Suppressor macrophage treated with lipopolysaccharide for 4 hours (primary cell): ENCODE data around the gene C16orf86.
A peak's percentile ranks its signal among the peaks of the same experiment; 100 is the strongest.

Source experiments
- DNase-seq: peaks from one replicate; pipeline ENCODE4 v3.0.0-alpha.2; 2020

Gene C16orf86

GRCh38 chr16:67666559-67667452, at the start of gene C16orf86, which contains the start of gene ENKD1:
C16orf86 (plus strand) TSS chr16:67666814; CDS start chr16:67666971, 157 bp downstream.
ENKD1 (minus strand) TSS chr16:67666750; CDS start chr16:67666442, 308 bp downstream.
- peak; percentile 88 for DNase-seq

- no peak for DNase-seq
Measured at GRCh38 chr16:67628216-67628615, 38.4 kb upstream of the C16orf86 start.

DNA sequence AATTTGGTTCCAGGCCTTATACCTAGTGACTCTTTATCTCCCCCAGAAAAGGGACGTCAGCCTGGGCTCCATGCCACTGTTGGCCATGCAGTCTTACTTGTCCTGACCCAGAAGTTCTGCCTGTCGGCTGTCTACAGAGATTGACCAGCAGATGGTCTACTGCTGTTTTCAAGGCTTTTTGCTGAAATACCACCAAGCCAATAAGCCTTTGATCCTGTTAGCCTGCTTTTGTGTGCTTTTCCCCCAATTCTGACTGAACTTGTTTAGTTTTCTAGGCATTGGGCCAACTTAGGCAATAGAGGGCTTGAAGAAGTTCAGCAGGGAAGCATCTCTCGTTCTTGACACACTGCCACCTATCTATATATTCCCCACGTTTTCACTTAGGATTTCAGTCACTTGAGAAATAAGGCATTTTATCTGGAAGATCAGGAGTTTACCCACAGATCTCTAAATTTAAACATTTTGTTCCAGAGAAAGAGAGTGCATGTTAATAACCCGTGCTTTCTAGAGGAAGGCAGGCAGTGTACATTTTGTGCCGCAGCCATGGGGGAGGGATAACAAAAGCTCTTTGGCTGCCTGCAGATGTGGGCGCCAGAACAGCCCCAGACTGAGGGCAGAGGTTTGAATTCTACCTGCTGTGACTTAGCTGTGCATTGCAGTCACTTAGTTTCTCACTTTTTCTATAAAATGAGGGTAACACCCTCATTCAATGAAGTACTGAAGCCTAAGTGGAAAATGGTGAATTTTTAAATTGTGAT, 34.0 kb upstream of the C16orf86 start:
- no peak for DNase-seq

GRCh38 chr16:67636713-67637112, 29.9 kb upstream of the C16orf86 start:
- no peak for DNase-seq

- DNase-seq = no peak
Measured at GRCh38 chr16:67637625-67638024, 29.0 kb upstream of the C16orf86 start.

DNA sequence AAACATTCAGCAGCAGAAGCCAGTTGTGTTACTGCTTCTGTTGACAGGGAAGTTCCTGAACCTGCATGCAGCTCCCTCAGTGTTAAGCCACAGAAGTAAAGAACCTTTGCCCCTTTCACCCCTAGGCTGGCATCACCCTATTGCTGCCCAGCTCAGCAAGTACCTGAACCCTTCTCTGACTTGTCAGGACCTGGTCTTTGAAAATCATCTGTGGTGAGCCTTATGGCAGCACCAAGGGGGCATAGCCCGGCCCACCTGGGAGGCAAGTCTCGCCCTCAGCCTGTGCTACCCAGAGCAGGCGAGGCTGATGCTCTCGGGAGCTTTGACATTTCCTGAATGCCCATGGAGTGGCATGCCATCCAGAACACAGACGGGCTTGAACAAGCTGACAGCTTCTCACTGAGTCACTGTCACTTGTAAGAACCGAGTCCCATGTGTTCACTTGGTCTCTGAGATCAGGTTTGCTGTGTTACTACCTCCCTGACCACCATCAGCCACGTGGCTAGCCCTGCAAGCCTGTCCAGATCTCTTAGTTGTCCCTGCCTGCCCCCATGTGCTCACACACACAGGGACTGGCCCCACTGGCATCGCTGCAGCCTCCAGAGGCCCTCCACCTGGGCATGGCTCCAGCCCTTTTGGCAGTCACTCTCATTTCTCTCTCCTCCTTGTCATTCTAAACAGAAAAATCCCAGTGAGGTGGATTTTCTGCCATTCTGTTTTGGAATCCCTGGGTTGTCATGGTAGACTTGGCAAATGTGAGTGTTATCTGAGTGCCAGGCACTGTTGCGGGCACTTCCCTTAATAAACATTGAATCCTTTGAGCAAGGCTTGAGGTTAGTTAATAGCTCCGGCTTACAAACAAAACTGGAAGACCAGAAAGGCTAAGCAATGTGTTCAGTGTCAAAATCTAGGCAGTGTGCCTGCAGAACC, 24.6 kb upstream of the C16orf86 start:
- no peak for DNase-seq

DNA sequence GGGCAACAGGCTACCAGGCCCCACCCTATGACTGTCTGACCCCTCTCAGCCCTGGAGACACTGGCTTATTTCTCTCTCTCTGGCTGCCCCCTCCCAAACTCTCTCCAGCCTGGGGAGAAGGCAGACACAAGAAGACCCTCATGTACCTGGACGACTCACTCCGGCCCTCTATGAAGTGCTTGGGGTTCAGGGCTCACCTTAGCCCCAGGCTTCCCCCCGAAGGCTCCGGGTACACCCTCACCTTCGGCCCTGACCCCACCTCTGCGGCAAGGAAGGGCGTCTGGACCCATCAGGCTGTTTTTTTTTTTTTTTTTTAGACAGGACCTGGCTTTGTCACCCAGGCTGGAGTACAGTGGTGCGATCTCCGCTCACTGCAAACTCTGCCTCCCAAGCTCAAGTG, 22.6 kb upstream of the C16orf86 start:
- no peak for DNase-seq

DNA sequence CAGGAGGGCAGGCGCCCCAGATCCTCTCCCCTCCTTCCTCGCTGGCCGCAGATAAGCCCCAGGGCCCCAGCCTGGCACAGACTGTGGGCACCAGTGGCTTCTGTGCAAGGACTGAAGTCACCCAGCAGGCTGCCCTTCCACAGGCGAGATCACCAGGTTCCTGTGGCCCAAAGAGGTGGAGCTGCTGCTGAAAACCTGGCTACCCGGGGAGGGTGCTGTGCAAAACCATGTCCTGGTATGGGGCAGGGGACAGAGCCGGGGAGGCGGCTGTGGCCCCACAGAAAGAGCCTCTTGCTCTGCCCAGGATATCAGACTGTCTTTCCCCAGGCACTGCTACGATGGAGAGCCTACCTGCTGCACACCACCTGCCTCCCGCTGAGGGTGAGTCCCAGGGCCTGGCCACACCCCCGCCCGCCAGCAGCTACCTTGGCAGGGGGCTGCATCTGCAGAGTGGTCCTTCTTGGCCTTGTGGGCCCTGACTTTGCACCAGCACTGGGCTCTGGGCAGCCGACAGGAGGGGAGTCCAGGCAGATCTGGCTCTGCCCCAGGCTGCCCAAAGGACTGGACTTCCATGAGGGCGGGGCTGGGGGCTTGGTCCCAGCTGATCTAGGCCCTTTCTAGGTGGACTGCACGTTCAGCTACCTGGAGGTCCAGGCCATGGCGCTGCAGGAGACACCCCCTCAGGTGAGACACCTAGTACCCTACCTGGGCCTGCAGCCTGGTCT, 21.1 kb upstream of the C16orf86 start:
- DNase-seq = no peak

GRCh38 chr16:67647111-67647651, 19.4 kb upstream of the C16orf86 start:
- no peak for DNase-seq

- no peak for DNase-seq
Measured at GRCh38 chr16:67647681-67648080, 18.9 kb upstream of the C16orf86 start.

GRCh38 chr16:67648088-67648763, 18.4 kb upstream of the C16orf86 start:
- no peak for DNase-seq

DNA sequence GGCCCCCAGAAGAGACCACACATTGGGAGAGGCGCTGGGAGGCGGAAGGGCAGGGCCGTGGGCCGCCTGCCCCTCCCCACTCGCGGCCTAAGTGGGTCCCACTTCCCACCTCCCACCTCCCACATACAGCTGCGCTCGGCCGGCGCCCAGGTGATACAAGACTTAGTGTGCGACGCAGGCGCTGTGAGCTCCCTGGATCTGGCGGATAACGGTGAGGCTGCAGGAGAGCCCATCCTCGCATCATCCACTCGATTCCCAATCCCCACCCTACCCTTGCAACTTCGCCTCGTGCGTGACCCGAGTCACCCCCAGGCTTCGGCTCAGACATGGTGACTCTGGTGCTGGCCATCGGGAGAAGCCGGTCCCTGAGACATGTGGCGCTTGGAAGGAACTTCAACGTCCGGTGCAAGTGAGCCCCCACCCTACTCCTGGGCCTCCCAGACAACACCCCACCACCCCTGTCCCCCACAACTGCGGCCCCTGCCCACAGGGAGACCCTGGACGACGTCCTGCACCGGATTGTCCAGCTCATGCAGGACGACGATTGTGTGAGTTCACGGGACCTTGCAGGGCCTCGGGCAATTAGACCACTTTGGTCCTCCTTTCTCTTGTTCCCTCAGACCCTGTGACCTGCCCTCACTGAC, 17.7 kb upstream of the C16orf86 start:
- no peak for DNase-seq

- no peak for DNase-seq
Measured at GRCh38 chr16:67649494-67649931, 17.1 kb upstream of the C16orf86 start.

- no peak for DNase-seq
Measured at GRCh38 chr16:67650023-67650422, 16.6 kb upstream of the C16orf86 start.

GRCh38 chr16:67651039-67651438, 15.6 kb upstream of the C16orf86 start:
- DNase-seq = no peak

- no peak for DNase-seq
Measured at GRCh38 chr16:67651847-67652246, 14.8 kb upstream of the C16orf86 start.

- DNase-seq = no peak
Measured at GRCh38 chr16:67652578-67653127, 14.0 kb upstream of the C16orf86 start.

DNA sequence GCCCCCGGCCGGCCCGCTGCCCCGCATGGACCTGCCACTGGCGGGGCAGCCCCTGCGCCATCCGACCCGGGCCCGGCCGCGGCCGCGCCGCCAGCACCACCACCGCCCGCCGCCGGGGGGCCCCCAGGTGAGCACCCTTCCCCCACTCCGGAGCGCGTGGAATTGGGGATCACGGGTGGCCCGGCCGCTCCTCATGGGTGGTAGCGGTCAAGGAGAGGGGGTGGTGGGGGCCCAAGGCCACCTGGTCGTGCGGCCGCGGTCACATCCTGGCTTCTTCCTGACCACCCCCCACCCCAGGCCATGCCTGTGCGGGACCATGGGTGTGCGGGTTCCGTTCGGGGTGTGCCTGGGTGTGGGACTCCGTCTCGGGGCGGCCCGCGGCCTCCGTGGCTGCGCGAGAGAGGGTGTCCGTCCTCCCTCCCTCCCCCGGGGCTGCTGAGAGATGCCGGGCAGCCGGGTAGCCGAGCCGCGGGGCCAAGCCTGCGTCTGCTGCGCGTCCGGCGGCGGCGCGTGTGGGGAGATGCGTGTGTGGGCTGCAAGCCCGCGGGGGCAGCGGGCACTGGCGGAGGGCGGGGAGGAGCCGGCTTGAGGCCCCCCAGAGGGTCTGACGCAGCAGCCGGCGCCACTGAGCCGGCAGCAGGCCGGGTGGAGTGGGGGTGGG, 13.4 kb upstream of the C16orf86 start:
- DNase-seq = no peak

DNA sequence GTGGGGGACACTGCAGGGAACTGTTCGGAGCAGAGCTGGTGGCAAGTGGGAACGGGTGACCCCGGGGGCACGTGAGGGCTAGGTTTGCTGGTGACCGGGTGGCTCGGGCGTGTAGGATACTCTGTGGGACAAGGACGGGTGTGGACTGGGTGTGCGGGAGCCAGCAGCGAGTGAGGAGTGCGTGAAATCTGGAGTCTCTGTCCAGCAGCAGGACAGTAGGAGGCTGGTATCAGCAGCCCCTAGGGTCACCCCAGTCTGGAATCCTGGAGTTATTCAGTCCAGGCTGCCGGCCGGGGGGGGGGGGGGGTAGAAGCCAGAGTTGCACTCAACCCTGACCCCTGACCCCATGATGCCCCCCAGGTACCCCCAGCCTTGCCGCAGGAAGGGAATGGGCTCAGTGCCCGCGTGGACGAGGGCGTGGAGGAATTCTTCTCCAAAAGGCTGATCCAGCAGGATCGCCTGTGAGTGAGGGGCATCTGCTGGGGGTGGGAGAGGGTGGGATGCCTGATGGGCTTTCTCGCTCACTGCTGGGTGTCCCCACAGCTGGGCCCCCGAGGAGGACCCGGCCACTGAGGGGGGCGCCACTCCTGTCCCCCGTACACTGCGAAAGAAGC, 12.7 kb upstream of the C16orf86 start:
- DNase-seq = no peak
